HCT116 (cell line): ENCODE results near the gene ZNF576. TPM values are rescaled to one million over a fixed set of nuclear protein-coding genes. Genes with fewer than 3 reads are reported as not detected.

ENCODE experiments used
- ATAC-seq: fragments of 200-7000 bp; cut with Tn5 transposase; 2 replicates; pipeline ENCODE4 v1.9.1; 2020; ENCODE audit warnings: mild to moderate bottlenecking, moderate library complexity
- BruUV-seq: library from RNA; stranded (reverse); fragments of 400-500 nt; replicated peaks from 2 replicates; lab custom pipeline; 2021; lab: Mats Ljungman, UMichigan
- CTCF ChIA-PET: fragments of 300-600 bp; sonication (Branson Sonifier 250); formaldehyde crosslinking; loops from one replicate; lab custom pipeline; 2021; ENCODE audit warnings: antibody characterized with exemption; lab: Charles Lee
- POLR2A ChIA-PET: fragments of 300-600, 350-600 bp; sonication (Branson Sonifier 250); formaldehyde crosslinking; loops from one replicate; lab custom pipeline; 2021; ENCODE audit warnings: antibody characterized with exemption; lab: Charles Lee
- RAD21 ChIA-PET, 2 experiments: fragments of 300-600 bp; sonication (Branson Sonifier 250); formaldehyde crosslinking; loops; one replicate each; lab custom pipeline; 2023; ENCODE audit warnings: low total read pairs in 2 of 2; ENCODE audit not compliant: uncharacterized antibody in 2 of 2, unreplicated experiment in 2 of 2, low non-redundant PET in 1 of 2; lab: Charles Lee
- DNase-seq: peaks from one replicate; pipeline ENCODE4 v3.0.0-alpha.2; 2010; ENCODE audit warnings: low read depth, low spot score
- H2AFZ ChIP-seq: fragments of 200-600 bp; shearing (Covaris generic), sonication (generic); 2 replicates; pipeline ENCODE4 v1.6.1; 2017; ENCODE audit warnings: low read depth, mixed run types, mixed read lengths, antibody characterized with exemption, low read length; ENCODE audit not compliant: poor library complexity, severe bottlenecking
- H3K27ac ChIP-seq: 2 replicates; pipeline ENCODE4 v1.5.1; 2012; ENCODE audit warnings: low read depth, low read length
- H3K27me3 ChIP-seq: fragments of 200-600 bp; sonication (generic); 2 replicates; pipeline ENCODE4 v1.6.1; 2016; ENCODE audit warnings: mixed run types, low read length, mixed read lengths; ENCODE audit not compliant: insufficient read depth
- H3K36me3 ChIP-seq, 2 experiments: fragments of 200-500 bp in 1 of 2; fragments of 200-600 bp in 1 of 2; sonication (Bioruptor generic) in 1 of 2; sonication (generic) in 1 of 2; 2 replicates each; pipeline versions ENCODE4 v1.5.1 to v1.6.1; 2014 to 2016; ENCODE audit warnings: low read length in 2 of 2, inconsistent platforms in 1 of 2, mixed read lengths in 1 of 2, mixed run types in 1 of 2; ENCODE audit not compliant: insufficient read depth in 2 of 2, control insufficient read depth in 1 of 2
- H3K4me1 ChIP-seq, 2 experiments: fragments of 200-600 bp in 1 of 2; sonication (generic) in 1 of 2; 2 replicates each; pipeline versions ENCODE4 v1.5.1 to v1.6.1; 2012 to 2017; ENCODE audit warnings: low read length in 2 of 2, inconsistent platforms in 1 of 2, mild to moderate bottlenecking in 1 of 2, mixed read lengths in 1 of 2, mixed run types in 1 of 2, moderate library complexity in 1 of 2; ENCODE audit not compliant: insufficient read depth in 2 of 2, control insufficient read depth in 1 of 2
- H3K4me2 ChIP-seq: fragments of 200-600 bp; sonication (generic); 2 replicates; pipeline ENCODE4 v1.6.1; 2017; ENCODE audit warnings: mixed run types, low read length, mixed read lengths
- H3K4me3 ChIP-seq, 2 experiments: fragments of 200-600 bp in 1 of 2; sonication (generic) in 1 of 2; replicated peaks in 1 of 2; 2 replicates each; pipeline ENCODE4 v1.5.1; 2011 to 2016; ENCODE audit warnings: low read length in 2 of 2, control low read depth in 1 of 2, low read depth in 1 of 2, mild to moderate bottlenecking in 1 of 2, mixed read lengths in 1 of 2, mixed run types in 1 of 2
- H3K79me2 ChIP-seq: fragments of 200-600 bp; sonication (generic); 2 replicates; pipeline ENCODE4 v1.6.1; 2017; ENCODE audit warnings: mild to moderate bottlenecking, mixed run types, low read length, moderate library complexity, mixed read lengths; ENCODE audit not compliant: insufficient read depth
- H3K9ac ChIP-seq: fragments of 200-600 bp; sonication (generic); 2 replicates; pipeline ENCODE4 v1.6.1; 2016; ENCODE audit warnings: low read length, mixed read lengths
- H3K9me2 ChIP-seq: fragments of 200-600 bp; sonication (generic), shearing (Covaris generic); 2 replicates; pipeline ENCODE4 v1.6.1; 2017; ENCODE audit warnings: mixed run types, mild to moderate bottlenecking, moderate library complexity; ENCODE audit not compliant: insufficient read depth
- H3K9me3 ChIP-seq, 2 experiments: fragments of 200-500 bp in 1 of 2; fragments of 200-600 bp in 1 of 2; sonication (Bioruptor generic) in 1 of 2; sonication (generic) in 1 of 2; 2 replicates each; pipeline ENCODE4 v1.6.1; 2014 to 2017; ENCODE audit warnings: low read length in 2 of 2, mixed read lengths in 2 of 2, inconsistent platforms in 1 of 2, low read depth in 1 of 2, mild to moderate bottlenecking in 1 of 2, mixed run types in 1 of 2, moderate library complexity in 1 of 2; ENCODE audit not compliant: control insufficient read depth in 1 of 2, insufficient read depth in 1 of 2
- H4K20me1 ChIP-seq: fragments of 200-600 bp; sonication (generic), shearing (Covaris generic); 2 replicates; pipeline ENCODE4 v1.6.1; 2017; ENCODE audit warnings: mixed run types, mild to moderate bottlenecking, moderate library complexity; ENCODE audit not compliant: insufficient read depth
- CBX3 ChIP-seq: IDR thresholded peaks from 2 replicates; pipeline ENCODE4 v1.6.1; 2012; ENCODE audit warnings: low read depth
- EGR1 ChIP-seq: IDR thresholded peaks from 2 replicates; pipeline ENCODE4 v1.6.1; 2012; ENCODE audit warnings: low read depth
- ELF1 ChIP-seq: IDR thresholded peaks from 2 replicates; pipeline ENCODE4 v1.6.1; 2012; ENCODE audit warnings: low read depth, borderline replicate concordance
- EZH2phosphoT487 ChIP-seq: fragments of 200-600 bp; IDR thresholded peaks from 2 replicates; pipeline ENCODE4 v1.6.1; 2018; ENCODE audit warnings: antibody characterized with exemption, borderline replicate concordance
- FOSL1 ChIP-seq: IDR thresholded peaks from 2 replicates; pipeline ENCODE4 v1.6.1; 2012; ENCODE audit warnings: low read depth
- MAX ChIP-seq: IDR thresholded peaks from 2 replicates; pipeline ENCODE4 v1.6.1; 2012
- RAD21 ChIP-seq: IDR thresholded peaks from 2 replicates; pipeline ENCODE4 v1.6.1; 2012; ENCODE audit warnings: low read depth, mild to moderate bottlenecking
- REST ChIP-seq: IDR thresholded peaks from 2 replicates; pipeline ENCODE4 v1.6.1; 2012; ENCODE audit warnings: low read depth
- SIN3A ChIP-seq: IDR thresholded peaks from 2 replicates; pipeline ENCODE4 v1.6.1; 2012; ENCODE audit warnings: low read depth
- TCF7L2 ChIP-seq: IDR thresholded peaks from 2 replicates; pipeline ENCODE4 v1.7.0; 2011; ENCODE audit warnings: borderline replicate concordance, inconsistent platforms; ENCODE audit not compliant: insufficient read depth, insufficient read length; ENCODE audit errors: extremely low read depth
- ZBTB33 ChIP-seq: IDR thresholded peaks from 2 replicates; pipeline ENCODE4 v1.6.1; 2011; ENCODE audit warnings: mild to moderate bottlenecking, low read length, moderate library complexity; ENCODE audit not compliant: insufficient replicate concordance; ENCODE audit errors: extremely low read depth
- ZFX ChIP-seq: fragments of 450-650 bp; IDR thresholded peaks from 2 replicates; pipeline ENCODE4 v1.6.1; 2017
- intact Hi-C: fragments of 100-400 bp; cut with micrococcal nuclease; formaldehyde crosslinking; loops from 2 replicates; pipeline ENCODE4 v1.10.0; 2022
- total RNA-seq: library from RNA; stranded (reverse); gene quantifications from one replicate; pipeline ENCODE4 v1.2.1, GENCODE V29; 2021; ENCODE audit not compliant: unreplicated experiment

ZNF576 gene
- total RNA-seq, 1 experiment from 2014 or later: 11.2 TPM

GRCh38 chr19:43643326-43643725 lies 46.9 kb downstream of the ZNF576 start:
- ChIA-PET CTCF (interaction anchor here (1.1 to 1.8 kb wide), 2 partner anchors 9 to 25 kb away, joined by 3 to 4 read pairs; no protein-coding TSS in a partner anchor), POLR2A (no interaction called here), RAD21 (no interaction called here)
- no TSS peak for BruUV-seq
- Histone ChIP-seq H4K20me1 (no peaks in the 10 kb centered on the region), H3K36me3 (peaks cover 1 to 14% of the 10 kb centered on the region in 2 experiments; a peak in 2 of 4 replicates), H3K9ac (no peak overlapping the region), H3K9me3 (no peaks in the 10 kb centered on the region), H3K27me3 (peaks cover 7% of the 10 kb centered on the region; the same call in 1 of the 2 replicates), H2AFZ (no peak overlapping the region), H3K27ac (no peak overlapping the region), H3K9me2 (no peaks in the 10 kb centered on the region), H3K4me1 (peaks cover 10 to 16% of the 10 kb centered on the region in 2 experiments), H3K4me3 (no peak overlapping the region), H3K79me2 (no peaks in the 10 kb centered on the region), H3K4me2 (no peak overlapping the region)
- DNase-seq (no peak), ATAC-seq (no peak)
- no peak for TF ChIP-seq SIN3A
- TF ChIP-seq REST: no peak
- no peak for TF ChIP-seq TCF7L2
- TF ChIP-seq ZBTB33: no peak
- no peak for TF ChIP-seq EZH2phosphoT487
- TF ChIP-seq FOSL1: no peak
- no peak for TF ChIP-seq MAX
- no peak for TF ChIP-seq CBX3
- no peak for TF ChIP-seq ZFX
- TF ChIP-seq EGR1: no peak
- TF ChIP-seq RAD21: no peak
- TF ChIP-seq ELF1: no peak
- intact Hi-C loops: no loop called here
